ENCODE results near the gene MAN2A2.
A peak's percentile ranks its signal among the peaks of the same experiment; 100 is the strongest.

Gene MAN2A2

DNA sequence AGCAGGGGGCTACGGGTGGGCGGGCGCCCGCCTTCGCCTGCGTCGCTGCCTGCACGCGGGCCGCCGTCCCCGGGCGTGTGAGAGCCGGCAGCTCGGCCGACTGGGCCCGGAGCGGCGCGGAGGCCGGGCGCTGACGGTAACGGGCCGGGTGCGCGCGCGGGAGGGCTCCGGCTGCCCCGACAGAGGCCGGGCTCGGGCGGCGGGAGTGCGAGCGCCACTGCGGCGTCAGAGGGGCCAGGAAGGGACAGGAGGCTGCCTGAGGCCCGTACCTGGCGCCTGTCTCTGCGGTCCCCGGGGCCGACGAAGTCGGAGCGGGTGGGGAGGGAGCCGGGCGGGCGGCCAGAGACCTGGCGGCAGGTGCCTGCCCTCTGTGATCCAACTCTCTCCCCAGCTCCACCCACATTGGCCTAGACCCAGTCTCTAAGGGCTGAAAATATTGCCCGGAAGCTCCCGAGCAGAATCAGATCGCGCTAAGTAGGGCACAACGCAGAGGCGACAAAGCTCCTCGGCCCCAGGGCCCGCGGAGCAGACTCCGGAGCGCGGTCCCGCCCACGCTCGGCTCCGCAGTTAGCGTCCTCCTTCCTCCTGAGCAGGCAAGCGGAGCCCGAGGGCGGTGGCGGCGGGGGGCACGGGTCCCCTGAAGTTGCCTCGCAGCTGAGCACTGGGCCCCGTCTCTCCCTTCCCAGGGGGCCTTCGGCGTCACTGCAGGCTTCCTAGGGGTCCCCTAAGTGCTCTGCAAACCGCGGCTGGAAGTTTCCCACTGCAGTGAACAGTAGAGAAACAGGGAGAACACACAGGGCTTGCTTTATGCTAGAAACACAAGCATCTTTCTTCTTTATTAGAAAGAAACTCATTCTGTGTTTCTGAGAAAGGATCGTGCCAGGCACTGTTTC is at the start of gene MAN2A2:
TSS of gene MAN2A2 (plus strand) at position 463 of the 893 bp plus-strand sequence. CDS start 906 bp downstream, outside the sequence.
- DNase-seq, result no peak

DNA sequence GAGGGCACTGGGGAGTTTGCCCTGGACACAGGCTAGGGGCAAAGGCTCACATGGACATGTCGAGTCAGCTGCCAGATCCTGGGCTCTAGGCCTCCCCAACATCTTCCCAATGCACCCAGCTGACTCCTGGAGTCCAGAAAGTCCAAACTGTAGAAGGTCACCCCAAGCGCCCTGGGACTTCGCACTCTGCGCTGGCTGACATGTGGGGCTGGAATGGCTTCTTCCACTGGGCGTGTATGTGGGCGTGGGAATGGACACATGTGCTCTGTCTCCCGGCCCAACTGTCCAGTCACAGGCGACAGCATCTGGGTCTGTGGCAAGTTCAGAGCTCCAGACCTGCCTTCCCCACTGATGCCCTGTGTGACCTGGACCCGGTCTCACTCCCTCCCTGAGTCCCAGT is 48.0 kb upstream of the MAN2A2 start:
- DNase-seq, result no peak

DNA sequence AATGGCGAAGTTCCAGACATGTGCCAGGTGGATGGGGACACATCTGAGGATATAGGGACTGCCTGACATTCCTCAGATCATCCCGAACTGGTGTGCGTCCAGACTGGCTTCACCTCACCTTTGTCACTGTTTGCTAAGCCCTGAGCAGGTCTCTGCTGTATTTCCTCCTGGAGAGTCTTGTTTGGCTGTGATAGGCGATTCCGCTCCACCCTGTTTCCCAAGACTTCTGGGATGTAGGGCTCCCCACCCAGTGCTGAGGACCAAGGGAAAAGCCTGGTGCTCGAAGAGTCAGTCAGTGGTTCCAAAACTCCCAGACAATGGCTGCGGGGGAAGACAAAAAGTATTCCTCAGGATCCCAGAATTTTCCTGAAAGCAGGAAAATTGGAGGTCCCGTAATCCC is 45.8 kb upstream of the MAN2A2 start:
- no peak for DNase-seq

DNA sequence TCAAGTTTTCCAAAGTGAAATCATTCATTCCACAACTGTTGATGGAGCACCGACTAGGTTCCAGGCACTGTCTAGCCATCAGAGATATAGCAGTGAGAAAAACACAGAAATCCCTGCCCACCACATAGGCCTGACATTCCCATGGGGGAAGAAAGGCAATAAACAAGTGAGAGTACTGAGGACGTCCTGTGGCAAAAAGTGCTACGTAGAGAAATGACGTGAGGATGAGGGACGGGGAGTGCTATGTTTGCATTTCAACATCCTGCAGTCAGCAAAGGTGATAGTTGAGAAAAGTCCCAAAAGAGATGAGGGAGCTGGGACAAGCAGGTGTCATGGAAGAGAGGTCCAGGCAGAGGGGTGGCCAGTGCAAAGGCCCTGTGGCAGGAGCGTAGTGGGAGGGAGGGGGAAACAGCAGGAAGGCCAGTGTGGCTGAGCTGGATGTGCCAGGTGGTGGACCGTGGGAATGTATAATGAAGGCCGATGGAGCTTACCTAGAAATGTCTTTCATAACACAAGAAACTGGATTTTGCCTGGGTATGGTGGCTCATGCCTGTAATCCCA is 45.1 kb upstream of the MAN2A2 start:
- DNase-seq, result no peak

DNA sequence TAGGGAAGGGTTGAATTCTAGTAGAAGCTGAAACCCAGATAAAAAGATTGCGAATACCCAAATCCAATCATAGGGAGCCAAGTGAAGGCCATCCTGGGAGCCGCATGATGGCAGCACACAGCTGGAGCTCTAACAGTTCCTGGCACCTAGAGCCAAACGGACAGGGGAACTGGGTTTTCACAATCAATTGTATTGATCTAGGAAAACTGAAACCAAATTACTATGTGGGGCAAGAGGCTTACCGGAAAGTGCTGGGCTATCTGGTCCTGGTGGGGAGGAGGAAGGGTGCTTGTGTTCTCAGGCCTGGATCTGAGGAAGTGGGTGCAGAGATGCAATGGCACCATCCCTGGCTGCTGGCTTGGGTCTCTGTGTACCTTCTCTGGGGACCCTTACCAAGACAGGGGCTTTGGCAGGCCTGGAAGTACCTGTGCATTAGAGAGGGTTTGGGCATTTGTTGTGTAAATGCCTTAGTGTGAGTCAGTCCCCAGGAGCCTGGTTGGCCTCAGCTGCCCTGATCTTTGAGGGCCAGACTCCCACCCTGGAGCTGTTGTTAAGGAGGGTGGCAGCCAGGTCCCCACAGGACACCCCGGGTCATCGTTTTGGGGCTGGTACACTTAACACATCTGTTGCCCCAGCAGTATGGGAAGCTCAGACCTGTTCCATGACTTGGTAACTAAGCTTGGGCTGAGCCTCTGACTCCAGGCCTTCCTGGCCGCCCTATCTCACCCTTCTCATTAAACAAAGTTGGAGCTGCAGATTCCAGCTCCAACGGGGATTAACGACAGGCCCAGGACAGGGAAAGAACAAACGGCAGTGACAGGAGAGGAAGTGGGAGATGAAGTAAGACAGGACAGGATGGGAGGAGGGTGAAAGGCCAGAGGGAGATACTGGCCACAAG is 43.6 kb upstream of the MAN2A2 start:
- DNase-seq, result no peak

DNA sequence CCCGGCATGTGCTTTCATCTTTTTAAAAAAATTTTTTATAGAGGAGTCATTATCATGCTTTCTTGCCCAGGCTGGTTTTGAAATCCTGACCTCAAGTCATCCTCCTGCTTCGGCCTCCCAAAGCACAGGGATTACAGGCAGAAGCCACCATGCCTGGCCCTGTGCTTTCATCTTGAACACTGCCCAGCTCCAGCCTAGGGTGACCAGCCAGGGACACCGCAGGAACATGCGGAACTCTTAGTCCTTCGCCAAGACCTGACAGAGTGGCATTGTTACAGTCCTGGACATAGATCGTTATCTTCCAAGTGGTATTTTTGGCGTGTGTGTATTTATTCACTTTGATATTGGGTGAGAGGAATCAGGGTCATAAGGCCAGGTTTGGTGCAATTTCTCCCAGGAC is 42.7 kb upstream of the MAN2A2 start:
- no peak for DNase-seq

DNA sequence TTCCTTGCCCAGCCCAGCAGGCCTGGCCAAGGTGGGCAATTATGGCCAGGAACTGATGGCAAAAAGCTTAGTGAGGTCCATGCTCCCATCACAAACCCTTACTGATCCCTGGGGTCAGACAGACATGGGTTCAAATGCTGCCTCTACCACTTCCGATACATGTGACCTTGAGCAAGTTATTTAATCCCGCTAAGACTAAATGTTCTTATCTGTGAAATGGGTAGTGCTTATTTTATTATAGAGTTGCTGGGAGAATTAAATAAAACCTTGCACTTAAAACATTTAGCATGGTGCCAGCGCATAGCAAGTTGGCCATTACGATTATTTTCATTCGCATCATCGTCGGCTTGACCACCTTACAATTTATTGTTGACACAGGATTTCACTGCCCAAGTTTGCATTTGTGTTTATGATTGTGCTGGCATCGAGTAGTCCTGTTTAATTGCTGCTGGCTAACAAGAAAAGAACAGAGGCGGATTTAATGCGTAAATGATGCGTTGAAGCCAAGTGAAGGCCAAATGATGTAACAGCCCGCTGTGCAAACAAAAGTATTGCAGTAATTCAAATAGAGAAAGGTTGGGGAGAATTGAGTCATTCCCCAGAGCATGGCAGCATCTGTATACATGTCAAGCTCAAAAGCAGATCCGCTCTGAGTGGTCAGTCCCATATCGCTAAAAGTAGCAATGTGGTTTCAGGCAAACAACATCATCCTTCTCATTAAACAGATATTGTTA is 42.0 kb upstream of the MAN2A2 start:
- DNase-seq, result no peak

DNA sequence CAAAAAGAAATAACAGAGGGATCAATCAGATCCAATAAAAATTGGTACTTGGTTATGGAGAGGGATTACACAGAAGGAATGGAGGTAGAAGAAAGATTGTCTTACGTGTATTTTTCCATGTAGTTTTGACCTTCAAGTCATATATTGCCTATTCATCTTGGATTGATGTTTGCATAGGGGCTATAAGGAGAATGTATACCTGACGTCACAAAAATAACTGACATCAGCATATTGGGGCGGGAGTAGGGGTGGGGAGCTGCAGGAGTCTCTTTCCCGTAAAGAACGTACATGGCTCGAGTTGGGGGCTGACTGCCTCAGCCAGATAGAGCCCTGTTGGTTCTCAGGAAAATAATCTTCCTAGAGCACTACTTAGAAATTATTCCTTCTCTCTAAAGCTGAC is 40.6 kb upstream of the MAN2A2 start:
- no peak for DNase-seq

DNA sequence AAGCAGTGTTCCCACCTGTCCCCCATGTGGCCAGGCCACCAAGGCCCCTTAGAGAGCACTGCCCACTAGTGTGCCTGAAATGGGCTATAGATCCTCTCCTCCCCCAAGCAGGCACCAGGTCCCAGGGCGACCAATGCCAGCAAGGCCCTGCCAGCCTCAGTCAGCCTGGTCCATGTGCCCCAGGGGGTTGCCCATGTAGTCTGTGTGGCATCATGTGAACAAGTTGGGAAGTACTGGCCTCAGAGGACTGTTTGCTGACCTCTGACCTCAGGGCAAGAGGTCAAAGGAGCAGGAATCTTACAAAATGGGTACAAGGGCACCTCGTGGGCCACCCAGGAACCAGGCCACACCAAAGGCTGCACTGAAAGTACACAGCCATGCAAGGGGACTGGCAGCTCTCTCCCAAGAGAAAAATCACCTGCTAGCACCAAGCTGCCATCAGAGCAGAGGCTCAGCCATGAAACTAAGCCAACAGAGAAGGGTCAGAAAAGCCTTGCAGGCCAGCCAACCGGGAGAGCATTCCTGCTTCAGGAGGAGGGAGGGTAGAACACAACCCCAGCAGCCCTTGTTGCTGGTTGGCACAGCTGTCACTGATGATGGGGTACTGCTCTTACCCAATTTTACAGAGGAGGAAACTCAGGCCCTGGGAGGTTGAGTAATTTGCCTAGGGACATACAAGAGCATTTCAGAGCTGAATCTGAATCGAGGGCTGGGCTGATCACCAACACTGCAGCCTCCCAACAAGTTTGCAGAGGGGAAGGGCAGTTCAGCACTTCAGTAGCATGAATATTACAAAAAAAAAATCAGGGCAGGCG is 39.9 kb upstream of the MAN2A2 start:
- no peak for DNase-seq

DNA sequence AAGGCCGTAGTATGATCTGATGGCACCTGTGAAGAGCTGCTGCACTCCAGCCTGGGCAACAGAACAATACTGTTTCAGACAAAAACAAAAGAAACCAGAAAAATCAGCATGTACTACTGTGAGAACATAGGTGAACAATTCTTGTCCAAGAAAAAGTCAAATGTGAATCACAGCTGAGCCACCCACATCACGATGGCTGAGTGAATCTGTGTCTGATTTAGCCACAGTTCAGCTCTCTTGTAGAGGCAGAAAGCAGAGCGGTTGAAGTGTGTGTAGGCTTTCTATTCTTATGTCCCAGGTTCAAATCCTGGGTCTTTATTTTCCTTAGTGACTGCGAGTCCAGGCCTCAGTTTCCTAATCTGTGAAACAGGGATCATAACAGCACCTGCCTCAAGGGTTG is 39.1 kb upstream of the MAN2A2 start:
- DNase-seq, result no peak

DNA sequence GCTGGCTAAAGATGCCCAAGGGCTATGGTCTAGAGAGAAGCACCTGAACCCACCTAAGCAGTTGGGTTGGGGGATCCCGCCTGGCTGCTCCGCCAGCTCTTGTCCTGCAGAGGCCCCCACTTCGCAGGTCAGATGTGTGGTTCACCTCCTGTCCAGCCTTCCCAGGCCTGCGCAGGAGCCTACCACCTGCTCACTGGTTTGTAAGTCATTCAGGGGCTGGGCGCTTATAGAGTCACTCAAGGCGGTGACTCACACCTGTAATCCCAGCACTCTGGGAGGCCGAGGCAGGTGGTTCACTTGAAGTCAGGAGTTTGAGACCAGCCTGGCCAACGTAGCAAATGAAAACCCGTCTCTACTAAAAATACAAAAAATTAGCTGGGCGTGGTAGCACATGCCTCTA is 38.6 kb upstream of the MAN2A2 start:
- DNase-seq, result no peak

DNA sequence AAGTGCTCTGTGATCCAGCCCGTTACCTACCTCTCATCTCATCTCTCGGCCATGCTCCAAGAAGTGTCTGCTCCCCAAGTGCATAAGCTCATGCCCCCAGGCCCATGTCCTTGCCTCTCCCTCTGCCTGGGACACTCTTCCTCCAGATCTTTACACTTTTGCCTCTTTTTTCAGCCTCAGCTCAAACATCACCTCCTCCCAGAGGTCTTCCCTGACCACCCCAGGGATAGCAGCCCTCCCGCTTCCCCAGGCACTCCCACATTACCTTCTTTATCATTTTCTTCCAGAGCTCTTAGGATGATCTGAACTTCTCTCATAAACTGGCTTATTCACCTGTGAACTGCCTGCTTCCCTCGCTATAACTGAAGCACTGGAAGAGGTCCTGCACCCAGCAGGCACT is 37.4 kb upstream of the MAN2A2 start:
- no peak for DNase-seq

DNA sequence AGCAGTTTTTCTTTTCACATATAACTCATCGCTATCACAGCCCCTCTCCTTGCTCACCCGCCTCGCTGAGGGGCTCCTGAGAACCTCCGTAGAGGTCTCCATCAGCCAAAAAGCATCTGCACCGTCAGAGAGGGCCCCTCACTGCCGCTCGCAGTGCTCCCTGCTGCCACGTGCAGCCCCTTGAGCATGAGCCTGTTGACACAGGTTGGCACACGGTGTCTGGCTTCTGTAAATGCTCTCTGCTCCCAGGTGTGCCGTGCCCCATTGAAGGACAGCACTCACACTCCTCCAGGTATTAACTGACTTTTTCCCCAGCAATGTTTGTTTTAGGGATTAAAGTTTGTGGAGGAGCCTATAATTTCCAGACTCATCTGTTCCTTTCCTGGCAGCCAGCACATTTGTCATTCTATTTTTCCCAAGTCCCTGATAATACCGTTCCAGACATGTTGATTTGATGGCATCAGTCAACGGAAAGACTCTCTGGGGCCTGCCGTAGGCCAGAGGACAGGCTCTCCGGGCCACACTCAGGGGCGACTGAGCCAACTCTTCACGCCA is 36.9 kb upstream of the MAN2A2 start:
- no peak for DNase-seq

DNA sequence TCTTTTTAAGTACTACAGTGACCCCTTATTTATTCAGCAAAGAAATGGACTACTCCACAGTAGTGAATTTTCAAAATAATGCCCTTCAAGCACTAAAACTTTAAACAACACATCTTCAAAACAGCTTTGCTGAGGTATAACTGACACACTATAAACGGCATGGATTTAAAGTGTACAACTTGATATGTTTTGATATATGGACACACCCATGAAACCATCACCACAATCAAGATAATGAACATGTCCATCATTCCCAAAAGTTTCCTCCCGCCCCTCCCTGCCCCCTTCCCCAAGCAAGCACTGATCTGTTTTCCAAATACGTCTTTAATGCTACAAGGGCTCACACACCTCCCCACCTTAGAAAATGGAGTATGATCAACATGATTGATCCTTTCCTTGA is 36.3 kb upstream of the MAN2A2 start:
- DNase-seq, result no peak

DNA sequence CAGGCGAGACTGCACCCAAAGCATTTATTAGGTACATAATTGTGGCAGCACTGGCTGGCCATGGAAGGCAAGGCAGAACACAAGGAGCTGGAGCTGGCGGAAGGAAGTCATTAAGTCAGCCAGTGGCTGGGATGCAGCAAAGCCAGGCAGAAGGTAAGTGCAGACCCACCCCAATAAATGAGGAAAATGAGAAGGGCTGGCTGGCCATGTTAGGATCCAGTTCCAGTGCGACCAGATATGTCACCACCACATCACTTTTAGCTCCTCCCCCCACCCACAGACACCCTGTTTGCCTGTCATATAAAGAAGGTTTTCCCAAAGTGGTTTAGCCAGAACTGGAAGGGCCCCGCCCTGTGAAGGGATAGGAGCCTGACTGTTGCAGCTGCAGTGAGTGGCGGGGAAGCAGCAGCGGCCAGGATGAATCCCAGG is 34.8 kb upstream of the MAN2A2 start, which contains the start of gene FURIN:
TSS of gene FURIN (plus strand) at position 328 of the 429 bp plus-strand sequence. CDS start 7,153 bp downstream, outside the sequence.
- DNase-seq, result no peak

DNA sequence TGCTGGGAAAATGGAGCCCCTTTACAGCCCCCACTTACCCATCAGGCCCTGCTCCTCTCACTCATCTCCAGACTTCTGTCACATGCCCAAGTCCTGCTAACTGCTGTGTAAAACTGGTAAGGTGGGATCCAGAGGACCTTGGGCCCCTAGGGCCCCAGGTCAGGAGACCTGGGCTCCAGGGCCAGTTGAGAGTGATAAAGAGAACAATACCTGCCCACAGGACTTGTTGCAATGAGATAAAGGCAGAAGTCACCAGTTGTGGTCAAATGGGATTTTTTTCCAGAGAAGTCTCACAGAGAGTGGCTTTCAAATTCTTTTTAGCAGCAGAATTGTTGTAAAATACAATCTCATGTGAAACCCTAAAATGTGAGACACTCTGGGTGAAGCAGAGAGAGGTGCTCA is 34.0 kb upstream of the MAN2A2 start:
- DNase-seq, result no peak

DNA sequence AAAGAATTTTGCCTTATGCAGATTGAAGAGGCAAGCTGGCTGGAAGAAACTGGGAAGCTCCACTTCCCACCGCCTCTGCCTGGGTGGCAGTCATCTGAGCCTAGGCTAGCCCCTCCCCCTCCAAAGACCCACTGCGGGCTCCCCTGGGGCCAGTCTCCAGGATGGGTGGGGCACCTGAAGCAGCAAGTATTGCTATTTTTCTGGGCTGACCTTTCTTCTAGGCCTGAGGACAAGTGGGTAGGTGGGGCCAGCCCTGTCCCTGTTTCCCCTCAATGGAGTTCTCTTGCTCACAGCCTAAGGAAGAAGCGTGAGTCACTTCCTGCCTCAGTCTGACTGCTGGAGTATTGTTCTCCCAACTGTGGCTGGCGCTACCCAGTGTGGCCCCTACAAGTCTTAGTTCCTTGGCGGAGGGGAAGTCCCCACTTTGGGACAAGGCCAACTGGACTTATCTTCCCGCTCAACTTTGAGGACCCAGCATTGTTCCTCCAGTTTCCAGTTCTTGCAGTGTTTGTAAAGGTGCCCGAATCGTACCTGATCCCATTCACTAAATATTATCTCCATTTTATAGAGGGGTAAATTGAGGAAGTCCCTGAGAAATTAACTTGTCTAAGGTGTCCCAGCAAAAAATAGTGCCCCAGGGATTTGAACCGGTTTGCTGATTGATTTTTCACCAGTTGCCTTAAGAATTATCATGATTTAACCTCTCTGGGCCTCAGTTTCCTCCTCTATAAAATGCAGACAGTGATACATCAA is 33.3 kb upstream of the MAN2A2 start:
- DNase-seq, result peak; percentile 29

DNA sequence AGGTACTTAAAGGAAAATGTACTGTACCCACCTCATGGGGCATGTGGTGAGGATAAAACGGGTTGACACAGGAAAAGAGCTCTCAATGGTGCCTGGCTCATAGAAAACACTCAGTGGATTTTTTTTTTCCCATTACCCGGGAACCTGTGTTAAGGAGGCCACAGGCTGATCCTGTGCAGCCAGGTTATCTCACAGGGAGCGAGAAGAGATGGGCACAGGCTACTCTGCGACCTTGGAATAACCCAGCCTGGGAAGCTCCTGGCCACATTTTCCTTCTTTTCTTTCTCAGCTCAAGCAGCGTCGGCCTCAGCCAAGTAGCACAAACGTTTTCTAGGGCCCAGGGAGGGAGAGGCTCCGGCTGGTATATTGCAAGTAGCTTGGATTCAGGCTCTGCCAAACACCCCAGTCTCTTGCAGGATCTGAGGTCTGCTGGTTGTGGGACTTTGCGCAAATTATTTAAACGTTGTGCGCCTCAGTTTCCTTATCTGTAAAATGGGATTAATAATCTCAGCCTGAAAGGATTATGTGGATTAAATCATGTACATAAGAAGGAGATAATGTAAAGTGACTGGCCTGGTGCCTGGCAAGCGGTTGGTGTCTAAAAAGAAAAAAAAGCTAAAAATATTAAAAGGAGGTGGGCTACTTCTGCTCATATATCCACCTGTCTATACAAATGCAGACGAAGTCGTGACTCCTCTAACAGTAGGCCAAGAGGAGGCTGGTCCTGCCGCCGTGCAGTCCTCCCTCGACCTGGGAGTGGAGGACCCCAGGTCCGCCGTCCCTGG is 32.6 kb upstream of the MAN2A2 start:
- no peak for DNase-seq

DNA sequence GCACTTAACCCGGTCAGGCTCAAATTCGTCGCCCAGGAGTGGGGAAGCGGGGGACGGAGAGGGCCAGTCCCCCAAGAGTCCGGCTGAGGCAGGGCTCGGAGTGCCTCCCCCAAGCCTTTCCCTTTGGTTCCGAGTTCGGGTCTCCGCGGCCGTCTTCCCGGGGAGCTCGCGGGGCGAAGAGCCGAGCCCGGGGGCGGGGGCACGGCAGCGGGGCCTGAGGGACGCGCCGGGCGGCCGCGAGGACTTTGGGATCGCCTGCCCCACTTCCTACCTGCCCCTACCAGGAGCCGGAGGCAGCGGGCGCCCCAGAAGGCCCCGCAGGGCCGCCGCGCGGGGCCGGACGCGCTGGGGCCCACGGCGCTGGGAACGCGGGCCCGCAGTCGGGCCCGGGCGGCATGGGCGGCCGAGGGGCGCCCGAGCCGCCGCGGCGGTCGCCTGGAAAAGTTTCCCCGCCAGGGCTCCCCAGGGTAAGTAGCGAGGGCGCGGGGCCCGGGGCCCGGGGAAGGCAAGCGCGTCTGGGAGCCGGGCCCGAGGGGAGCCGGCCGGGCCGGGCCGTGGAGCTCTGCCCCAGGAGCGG is 31.9 kb upstream of the MAN2A2 start:
- no peak for DNase-seq
